Activated naive CD8-positive, alpha-beta T cell treated with anti-CD3 and anti-CD28 coated beads, Interleukin-2, amount 10 ng/mL, durations not matched to agents 7 days and 5 days (primary cell): ENCODE data around the gene NAA50. TPM values are rescaled to one million over a fixed set of nuclear protein-coding genes. Genes with fewer than 3 reads are reported as not detected.

Source experiments
- ATAC-seq: fragments of 150-1000 bp; cut with Tn5 transposase; one replicate; pipeline ENCODE4 v1.10.0; 2021; ENCODE audit warnings: low read depth, moderate library complexity
- POLR2A ChIA-PET: fragments of 350-600 bp; sonication (Branson Sonifier 250); formaldehyde crosslinking; loops from one replicate; lab custom pipeline; 2021; ENCODE audit warnings: antibody characterized with exemption; lab: Charles Lee
- DNase-seq: peaks from one replicate; pipeline ENCODE4 v3.0.0; 2021
- H3K27ac Mint-ChIP-seq: one replicate; pipeline ENCODE4 v1.8.0; 2022; ENCODE audit warnings: mild to moderate bottlenecking, mixed read lengths
- H3K27me3 Mint-ChIP-seq: one replicate; pipeline ENCODE4 v1.8.0; 2022; ENCODE audit warnings: mild to moderate bottlenecking, moderate library complexity, mixed read lengths
- H3K36me3 Mint-ChIP-seq: one replicate; pipeline ENCODE4 v1.8.0; 2021; ENCODE audit warnings: mild to moderate bottlenecking, mixed read lengths
- H3K4me1 Mint-ChIP-seq: one replicate; pipeline ENCODE4 v1.8.0; 2021; ENCODE audit warnings: mixed read lengths
- H3K4me3 Mint-ChIP-seq: one replicate; pipeline ENCODE4 v1.8.0; 2022; ENCODE audit warnings: mild to moderate bottlenecking, moderate library complexity, mixed read lengths
- H3K9me3 Mint-ChIP-seq: one replicate; pipeline ENCODE4 v1.8.0; 2021; ENCODE audit warnings: mixed read lengths
- total RNA-seq, 2 experiments: library from RNA; stranded (reverse); gene quantifications; one replicate each; pipeline ENCODE4 v1.2.3, GENCODE V29; 2021

The NAA50 gene
- total RNA-seq, 2 experiments from 2014 or later = 90.9 to 91.0 TPM

DNA sequence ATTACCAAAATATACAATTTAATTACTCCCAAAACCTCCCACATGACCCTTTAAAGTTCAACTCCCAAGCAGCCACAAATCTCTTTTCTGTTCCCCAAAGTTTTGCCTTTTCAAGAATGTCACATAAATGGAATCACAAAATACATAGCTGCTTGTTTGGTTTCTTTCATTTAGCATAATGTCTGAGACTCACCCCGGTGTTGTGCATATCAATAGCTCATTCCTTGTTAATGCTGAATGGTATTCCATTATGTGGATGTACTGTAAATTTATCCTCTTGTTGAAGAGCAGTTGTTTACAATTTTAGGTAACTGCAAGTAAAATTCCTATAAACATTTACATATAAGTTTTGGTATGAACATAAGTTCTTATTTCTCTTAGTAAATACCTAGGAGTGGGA is 15.5 kb downstream of the NAA50 start:
- Mint-ChIP-seq H3K27me3 (no peaks in the 10 kb centered on the region), H3K36me3 (peaks cover 7% of the 10 kb centered on the region), H3K27ac (no peak overlapping the region), H3K9me3 (no peaks in the 10 kb centered on the region), H3K4me3 (no peak overlapping the region), H3K4me1 (peaks cover 14% of the 10 kb centered on the region)
- POLR2A ChIA-PET = interaction anchor here (0.7 kb wide), 1 partner anchor 214 kb away, joined by 3 read pairs; no protein-coding TSS in a partner anchor
- ATAC-seq (no peak), DNase-seq (no peak)

DNA sequence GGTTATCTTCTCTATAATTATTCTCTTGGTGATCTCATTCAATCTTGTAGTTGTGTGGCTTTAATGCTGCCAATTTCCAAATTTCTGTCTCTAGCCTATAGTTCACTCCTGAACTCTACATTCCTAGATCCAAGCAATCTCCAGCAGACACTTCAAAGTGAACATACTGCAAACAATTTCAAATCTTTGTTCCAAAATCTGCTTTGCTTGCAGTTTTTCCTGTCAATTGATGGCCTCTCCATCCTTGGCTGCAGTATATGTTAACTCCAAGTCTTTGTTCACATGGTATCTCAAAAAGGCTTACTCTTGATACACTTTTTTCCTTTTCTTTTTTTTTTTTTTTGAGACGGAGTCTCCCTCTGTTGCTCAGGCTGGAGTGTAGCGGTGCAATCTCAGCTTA is 17.4 kb downstream of the NAA50 start:
- DNase-seq (no peak), ATAC-seq (no peak)
- H3K27ac Mint-ChIP-seq = no peak overlapping the region
- no peak overlapping the region for H3K4me3 Mint-ChIP-seq
- no peaks in the 10 kb centered on the region for H3K27me3 Mint-ChIP-seq
- peaks cover 8% of the 10 kb centered on the region for H3K36me3 Mint-ChIP-seq
- POLR2A ChIA-PET = no interaction called here
- H3K9me3 Mint-ChIP-seq = no peaks in the 10 kb centered on the region
- peaks cover 10% of the 10 kb centered on the region for H3K4me1 Mint-ChIP-seq

DNA sequence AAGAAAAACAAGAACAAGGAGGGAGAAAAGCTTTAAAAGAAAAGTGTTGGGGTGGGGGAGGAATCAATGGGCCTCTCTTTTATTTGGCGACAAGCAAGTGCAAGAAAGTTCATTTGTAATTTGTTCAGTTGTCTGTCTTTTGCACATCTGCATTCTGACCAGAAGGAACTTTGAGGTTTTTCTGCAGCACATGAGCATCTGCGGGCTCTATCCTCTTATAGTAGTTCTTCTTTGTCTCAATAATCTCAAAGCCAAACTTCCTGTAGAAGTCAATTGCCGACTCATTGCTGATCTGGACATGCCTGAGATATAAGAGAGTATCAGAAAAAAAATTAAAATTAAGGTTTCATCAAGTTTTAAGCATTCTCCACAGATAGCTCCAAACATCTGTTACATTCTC is 24.4 kb downstream of the NAA50 start:
- DNase-seq (no peak), ATAC-seq (peak; percentile 26)
- POLR2A ChIA-PET = interaction anchor here (1.4 kb wide), 1 partner anchor 23 kb away, joined by 3 read pairs; no protein-coding TSS in a partner anchor
- peak overlapping the region; percentile 14 for H3K27ac Mint-ChIP-seq
- H3K27me3 Mint-ChIP-seq = no peaks in the 10 kb centered on the region
- H3K4me1 Mint-ChIP-seq = peaks cover 8% of the 10 kb centered on the region
- H3K36me3 Mint-ChIP-seq = peaks cover 22% of the 10 kb centered on the region
- no peaks in the 10 kb centered on the region for H3K9me3 Mint-ChIP-seq
- peak overlapping the region; percentile 1 for H3K4me3 Mint-ChIP-seq

DNA sequence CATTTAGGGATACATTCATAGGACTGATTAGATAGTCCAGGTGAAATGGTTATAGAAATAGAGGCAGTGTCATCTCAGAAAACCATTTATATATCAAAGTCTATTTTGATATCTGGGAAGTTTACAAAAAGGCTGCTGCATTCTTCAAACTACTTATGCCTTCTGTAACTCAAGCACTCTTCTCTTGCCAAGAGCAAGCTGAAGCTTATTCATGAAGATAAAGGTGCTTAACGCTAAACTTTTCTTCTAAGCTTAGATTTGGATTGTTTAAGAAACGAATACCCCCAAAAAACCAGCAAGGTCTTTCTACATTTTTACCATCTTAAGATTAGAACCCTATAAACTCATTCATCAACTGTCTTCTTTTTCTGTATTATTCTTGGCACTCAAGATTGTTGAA is 26.3 kb downstream of the NAA50 start:
- peaks cover 24% of the 10 kb centered on the region for H3K36me3 Mint-ChIP-seq
- H3K27me3 Mint-ChIP-seq = no peaks in the 10 kb centered on the region
- H3K27ac Mint-ChIP-seq = no peak overlapping the region
- POLR2A ChIA-PET = interaction anchor here (0.6 kb wide), 1 partner anchor 647 kb away, joined by 3 read pairs; no protein-coding TSS in a partner anchor
- peaks cover 8% of the 10 kb centered on the region for H3K4me1 Mint-ChIP-seq
- ATAC-seq (no peak), DNase-seq (no peak)
- no peaks in the 10 kb centered on the region for H3K9me3 Mint-ChIP-seq
- H3K4me3 Mint-ChIP-seq = no peak overlapping the region

DNA sequence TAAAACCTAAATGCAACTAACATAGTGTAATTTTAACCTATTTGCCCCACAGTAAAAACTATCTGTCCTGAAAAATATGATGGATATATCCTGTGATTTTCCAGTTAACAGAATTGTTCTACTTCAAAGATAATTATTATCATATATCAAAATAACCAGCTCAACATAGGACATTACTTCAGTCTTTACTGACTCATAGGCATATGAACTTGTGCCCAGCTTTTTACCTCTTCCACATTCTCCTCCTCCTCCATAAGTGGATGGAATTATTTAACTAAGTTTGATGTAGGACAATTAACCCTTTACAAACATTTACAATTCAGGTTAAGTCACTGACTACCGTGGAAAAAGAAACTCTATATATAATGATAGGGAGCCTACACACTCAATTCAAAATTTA is 26.8 kb downstream of the NAA50 start:
- Mint-ChIP-seq H3K9me3 (no peaks in the 10 kb centered on the region), H3K4me3 (no peak overlapping the region), H3K4me1 (peaks cover 8% of the 10 kb centered on the region), H3K27me3 (no peaks in the 10 kb centered on the region), H3K27ac (no peak overlapping the region), H3K36me3 (peaks cover 26% of the 10 kb centered on the region)
- POLR2A ChIA-PET = interaction anchor here (0.6 kb wide), 1 partner anchor 160 kb away, joined by 5 read pairs; no protein-coding TSS in a partner anchor
- DNase-seq (no peak), ATAC-seq (no peak)

DNA sequence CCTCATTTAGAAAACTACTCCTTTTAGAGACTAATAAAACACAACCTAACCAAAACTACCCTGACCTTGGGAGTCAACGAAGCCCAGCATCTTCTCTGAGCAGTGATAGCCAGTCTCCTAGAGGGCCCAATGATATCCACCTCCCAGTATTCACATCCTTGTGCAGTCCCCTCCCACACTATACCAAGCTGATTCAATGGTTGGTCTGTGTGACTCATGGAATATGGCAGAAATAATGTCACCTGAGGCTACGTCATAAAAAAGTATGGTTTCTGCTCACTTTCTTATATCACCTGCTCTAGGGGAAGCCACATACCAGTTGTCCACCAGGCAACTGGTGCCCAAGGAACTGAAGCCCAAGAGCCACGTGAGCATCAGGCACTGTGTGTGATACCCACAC is 28.2 kb downstream of the NAA50 start:
- no peaks in the 10 kb centered on the region for H3K27me3 Mint-ChIP-seq
- POLR2A ChIA-PET = no interaction called here
- no peak overlapping the region for H3K27ac Mint-ChIP-seq
- peaks cover 7% of the 10 kb centered on the region for H3K4me1 Mint-ChIP-seq
- H3K36me3 Mint-ChIP-seq = peaks cover 23% of the 10 kb centered on the region
- no peak for DNase-seq
- no peaks in the 10 kb centered on the region for H3K9me3 Mint-ChIP-seq
- ATAC-seq = no peak
- no peak overlapping the region for H3K4me3 Mint-ChIP-seq

DNA sequence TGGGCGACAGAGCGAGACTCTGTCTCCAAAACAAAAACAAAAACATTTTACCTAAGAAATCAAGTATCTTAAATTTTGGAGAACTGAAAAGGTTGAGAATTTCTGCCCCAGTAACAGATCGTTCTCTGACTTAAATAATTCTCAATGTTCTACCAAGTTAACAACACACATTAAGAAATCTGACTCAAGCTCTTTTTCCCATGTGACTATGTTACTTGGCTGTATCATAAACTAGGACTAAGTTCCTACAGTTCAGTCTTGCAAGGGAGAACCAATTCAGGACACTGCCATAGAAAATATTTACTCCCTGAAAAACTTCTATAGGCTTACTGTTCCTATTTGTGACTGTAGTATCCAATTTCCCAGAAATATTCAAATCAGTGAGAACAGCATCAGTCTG is 28.7 kb downstream of the NAA50 start:
- H3K27me3 Mint-ChIP-seq = peaks cover 3% of the 10 kb centered on the region
- H3K36me3 Mint-ChIP-seq = peaks cover 23% of the 10 kb centered on the region
- no peak for ATAC-seq
- H3K27ac Mint-ChIP-seq = no peak overlapping the region
- POLR2A ChIA-PET = no interaction called here
- H3K9me3 Mint-ChIP-seq = no peaks in the 10 kb centered on the region
- no peak overlapping the region for H3K4me3 Mint-ChIP-seq
- DNase-seq = no peak
- peaks cover 7% of the 10 kb centered on the region for H3K4me1 Mint-ChIP-seq

DNA sequence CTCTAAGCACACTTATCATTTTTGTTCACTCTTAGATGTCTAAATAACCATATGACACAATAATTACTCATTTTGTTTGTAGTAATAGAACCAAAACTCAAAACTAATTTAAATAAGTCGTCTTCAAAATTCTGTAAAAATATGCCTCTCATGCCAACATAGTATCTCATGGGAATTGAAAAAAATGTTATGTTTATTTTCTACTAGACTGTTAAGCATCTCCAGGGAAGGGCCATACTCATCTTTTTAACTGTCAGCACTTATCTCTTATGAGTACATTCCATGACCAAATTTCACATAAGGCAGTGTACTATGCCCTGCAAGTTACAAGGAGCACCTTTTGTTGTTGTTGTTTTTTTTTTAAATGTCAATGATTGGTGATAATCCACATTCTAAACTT is 31.3 kb downstream of the NAA50 start:
- no peaks in the 10 kb centered on the region for H3K4me1 Mint-ChIP-seq
- no peaks in the 10 kb centered on the region for H3K9me3 Mint-ChIP-seq
- H3K36me3 Mint-ChIP-seq = peaks cover 10% of the 10 kb centered on the region
- H3K27ac Mint-ChIP-seq = no peak overlapping the region
- ATAC-seq = no peak
- peaks cover 8% of the 10 kb centered on the region for H3K27me3 Mint-ChIP-seq
- POLR2A ChIA-PET = no interaction called here
- H3K4me3 Mint-ChIP-seq = no peak overlapping the region
- no peak for DNase-seq

DNA sequence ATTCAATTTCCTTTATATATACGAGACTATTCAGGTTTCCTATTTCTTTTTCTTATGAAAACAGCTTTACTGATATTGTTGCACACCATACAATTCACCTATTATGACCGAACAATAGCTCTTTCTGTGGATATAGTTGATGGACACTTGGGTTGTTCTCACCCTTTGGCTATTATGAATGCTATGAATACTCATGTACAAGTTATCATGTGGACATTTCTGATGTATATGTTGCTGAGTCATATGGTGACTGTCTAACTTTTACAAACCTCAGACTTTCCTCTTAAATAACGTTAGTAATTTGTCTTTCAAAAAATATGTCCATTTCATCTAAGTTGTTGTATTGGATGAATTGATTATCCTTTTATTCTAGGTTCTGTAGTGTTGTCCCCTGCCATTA is 33.9 kb downstream of the NAA50 start:
- POLR2A ChIA-PET = interaction anchor here (0.6 to 0.7 kb wide), 2 partner anchors 16 to 106 kb away, joined by 3 read pairs; no protein-coding TSS in a partner anchor
- H3K27ac Mint-ChIP-seq = no peak overlapping the region
- ATAC-seq = no peak
- peaks cover 18% of the 10 kb centered on the region for H3K27me3 Mint-ChIP-seq
- H3K4me3 Mint-ChIP-seq = no peak overlapping the region
- no peak for DNase-seq
- peaks cover 7% of the 10 kb centered on the region for H3K36me3 Mint-ChIP-seq
- no peaks in the 10 kb centered on the region for H3K4me1 Mint-ChIP-seq
- H3K9me3 Mint-ChIP-seq = no peaks in the 10 kb centered on the region

DNA sequence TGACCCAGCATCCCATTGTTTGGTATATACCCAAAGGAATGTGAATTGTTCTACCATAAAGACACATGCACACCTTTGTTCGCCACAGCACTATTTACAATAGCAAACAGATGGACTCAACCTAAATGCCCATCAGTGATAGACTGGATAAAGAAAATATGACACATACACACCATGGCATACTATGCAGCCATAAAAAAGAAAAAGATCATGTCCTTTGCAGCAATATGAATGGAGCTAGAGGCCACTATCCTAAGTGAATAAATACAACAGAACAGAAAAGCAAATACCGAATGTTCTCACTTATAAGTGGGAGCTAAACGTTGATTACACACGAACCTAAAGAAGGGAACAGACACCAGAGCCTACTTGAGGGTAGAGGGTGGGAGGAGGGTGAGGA is 38.2 kb downstream of the NAA50 start:
- Mint-ChIP-seq H3K4me1 (no peaks in the 10 kb centered on the region), H3K4me3 (no peak overlapping the region), H3K36me3 (no peaks in the 10 kb centered on the region), H3K27ac (no peak overlapping the region), H3K27me3 (peaks cover 27% of the 10 kb centered on the region), H3K9me3 (no peaks in the 10 kb centered on the region)
- ATAC-seq = no peak
- POLR2A ChIA-PET = no interaction called here
- no peak for DNase-seq

DNA sequence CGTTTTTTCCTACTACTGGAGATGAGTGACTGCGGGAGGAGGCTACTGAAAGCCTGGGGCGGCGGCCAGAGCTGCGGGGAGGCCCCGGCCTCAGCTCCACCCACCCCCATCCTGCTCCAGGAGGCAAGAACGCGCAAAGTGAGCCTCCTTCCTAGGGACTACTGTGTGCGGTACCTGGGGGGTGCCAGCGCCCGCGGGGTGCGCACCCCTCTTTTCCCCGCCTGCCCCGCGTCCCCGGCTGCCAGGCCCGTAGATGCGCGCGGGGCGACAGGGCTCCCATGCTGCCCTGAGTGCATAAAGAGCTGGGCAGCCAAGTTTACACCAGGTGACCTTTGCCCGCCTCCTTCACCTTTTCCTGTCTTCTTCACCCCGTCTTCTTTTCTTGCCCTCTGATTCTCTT is 47.1 kb downstream of the NAA50 start:
- H3K27ac Mint-ChIP-seq = peak overlapping the region; percentile 66

DNA sequence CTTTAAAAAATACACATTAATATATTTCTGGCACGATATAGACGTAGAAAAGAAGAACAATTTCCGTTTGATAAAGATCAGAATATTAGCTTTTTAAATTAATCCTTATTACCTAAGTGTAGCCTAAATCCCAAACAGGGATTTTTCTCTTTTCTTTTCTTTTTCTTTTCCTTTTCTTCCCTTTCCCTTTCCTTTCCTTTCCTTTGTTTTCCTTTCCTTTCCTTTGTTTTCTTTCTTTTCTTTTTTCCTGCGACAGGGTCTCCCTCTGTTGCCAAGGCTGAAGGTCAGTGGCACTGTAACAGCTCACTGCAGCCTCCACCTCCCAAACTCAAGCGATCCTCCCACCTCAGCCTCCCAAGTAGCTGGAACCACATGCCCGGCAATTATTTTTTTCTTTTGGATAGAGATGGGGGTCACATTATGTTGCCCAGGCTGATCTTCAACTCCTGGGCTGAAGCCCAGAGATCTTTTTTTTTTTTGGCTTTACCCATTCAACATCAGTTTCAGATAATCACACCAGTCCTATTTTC is 47.8 kb downstream of the NAA50 start:
- Mint-ChIP-seq H3K36me3 (peaks cover 7% of the 10 kb centered on the region), H3K27me3 (no peaks in the 10 kb centered on the region), H3K4me3 (no peak overlapping the region), H3K4me1 (peaks cover 14% of the 10 kb centered on the region), H3K27ac (peak overlapping the region; percentile 19), H3K9me3 (no peaks in the 10 kb centered on the region)
- DNase-seq = no peak
- POLR2A ChIA-PET = interaction anchor here (0.6 to 1.4 kb wide), 4 partner anchors 18 to 265 kb away, joined by 3 to 4 read pairs (median 4); no protein-coding TSS in a partner anchor
- ATAC-seq = no peak

More for the DNA sequence above, 47.1 kb downstream of the NAA50 start:
- ATAC-seq (no peak), DNase-seq (peak; percentile 44)
- peak overlapping the region; percentile 78 for H3K4me3 Mint-ChIP-seq
- peaks cover 11% of the 10 kb centered on the region for H3K4me1 Mint-ChIP-seq
- peaks cover 3% of the 10 kb centered on the region for H3K36me3 Mint-ChIP-seq
- no peaks in the 10 kb centered on the region for H3K27me3 Mint-ChIP-seq
- H3K9me3 Mint-ChIP-seq = no peaks in the 10 kb centered on the region
- POLR2A ChIA-PET = interaction anchor here (0.6 to 1.4 kb wide), 3 partner anchors 18 to 87 kb away, joined by 3 to 4 read pairs (median 3); no protein-coding TSS in a partner anchor

DNA sequence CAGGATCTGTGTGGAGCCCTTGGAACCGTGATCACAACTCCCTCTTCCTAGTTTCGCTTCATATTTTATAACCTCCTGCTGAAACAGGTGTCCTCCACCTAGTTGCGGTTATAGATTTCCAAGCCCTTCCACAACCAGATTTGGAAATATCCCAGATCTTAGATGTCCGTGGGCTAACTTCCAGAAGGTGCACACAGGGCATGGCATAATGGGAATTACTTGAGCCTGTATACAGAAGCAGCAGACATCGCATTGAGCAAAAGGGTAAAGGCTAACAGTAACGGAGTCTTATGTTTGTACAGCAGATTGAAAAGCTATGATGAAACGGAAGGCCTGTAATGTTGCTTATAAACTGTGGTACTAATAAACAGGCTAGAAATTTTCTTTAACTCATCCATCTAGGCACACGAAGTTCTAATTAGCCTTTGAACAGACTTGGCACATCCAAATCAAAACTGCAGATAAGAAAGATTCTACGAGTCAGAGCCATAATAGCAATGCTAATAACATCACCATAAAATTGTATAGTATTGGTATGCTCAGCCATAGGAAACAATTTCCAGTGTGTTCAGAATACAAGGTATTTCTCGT is 48.5 kb downstream of the NAA50 start:
- H3K9me3 Mint-ChIP-seq = no peaks in the 10 kb centered on the region
- peaks cover 10% of the 10 kb centered on the region for H3K36me3 Mint-ChIP-seq
- no peak overlapping the region for H3K4me3 Mint-ChIP-seq
- H3K4me1 Mint-ChIP-seq = peaks cover 17% of the 10 kb centered on the region
- ATAC-seq (no peak), DNase-seq (no peak)
- H3K27ac Mint-ChIP-seq = no peak overlapping the region
- H3K27me3 Mint-ChIP-seq = no peaks in the 10 kb centered on the region
- POLR2A ChIA-PET = interaction anchor here (0.7 to 0.9 kb wide), 2 partner anchors 202 to 266 kb away, joined by 3 to 4 read pairs; no protein-coding TSS in a partner anchor
